SHP77 (cell line): ENCODE data around the gene FHIT.
A peak's percentile ranks its signal among the peaks of the same experiment; 100 is the strongest.
"Not testable (repeated sequence)": the region's sequence is repeated elsewhere in the genome, so short reads cannot be mapped to it uniquely, and the experiment has no call there.

Experiments used
- DNase-seq, 2 experiments: peaks; one replicate each; lab custom pipeline; 2025; lab: John Stamatoyannopoulos, UW

FHIT gene

DNA sequence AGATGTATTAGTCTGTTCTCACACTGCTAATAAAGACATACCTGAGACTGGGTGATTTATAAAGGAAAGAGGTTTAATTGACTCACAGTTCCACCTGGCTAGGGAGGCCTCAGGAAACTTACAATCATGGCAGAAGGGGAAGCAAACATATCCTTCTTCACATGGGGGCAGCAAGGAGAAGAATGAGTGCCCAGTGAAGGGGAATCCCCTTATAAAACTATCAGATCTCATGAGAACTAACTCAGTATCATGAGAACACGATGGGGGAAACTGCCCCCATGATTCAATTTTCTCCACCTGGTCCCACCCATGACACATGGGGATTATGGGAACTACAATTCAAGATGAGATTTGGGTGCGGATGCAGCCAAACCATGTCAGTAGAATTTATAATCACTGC is 1316.7 kb downstream of the FHIT start:
- not testable (repeated sequence) for DNase-seq

DNA sequence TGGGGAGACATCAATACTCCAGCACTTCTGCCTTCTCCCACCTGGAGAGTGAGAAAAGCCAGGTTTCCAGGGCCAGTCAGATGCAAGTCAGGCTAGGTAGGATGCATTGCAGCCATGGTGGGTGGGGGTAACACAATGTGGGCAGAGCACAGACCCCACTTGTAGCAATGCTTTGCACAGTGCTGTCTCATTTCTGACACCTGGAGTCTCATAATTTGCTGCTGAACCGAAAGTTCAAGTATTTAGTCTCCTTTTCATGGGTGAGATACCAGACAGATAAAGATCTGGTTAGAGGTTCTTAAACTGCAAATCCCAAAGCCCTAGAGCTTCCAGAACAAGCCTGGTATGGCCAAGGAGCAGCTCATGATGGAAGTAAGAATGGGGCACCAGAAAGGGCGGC is 1321.1 kb downstream of the FHIT start:
- DNase-seq, result no peak

DNA sequence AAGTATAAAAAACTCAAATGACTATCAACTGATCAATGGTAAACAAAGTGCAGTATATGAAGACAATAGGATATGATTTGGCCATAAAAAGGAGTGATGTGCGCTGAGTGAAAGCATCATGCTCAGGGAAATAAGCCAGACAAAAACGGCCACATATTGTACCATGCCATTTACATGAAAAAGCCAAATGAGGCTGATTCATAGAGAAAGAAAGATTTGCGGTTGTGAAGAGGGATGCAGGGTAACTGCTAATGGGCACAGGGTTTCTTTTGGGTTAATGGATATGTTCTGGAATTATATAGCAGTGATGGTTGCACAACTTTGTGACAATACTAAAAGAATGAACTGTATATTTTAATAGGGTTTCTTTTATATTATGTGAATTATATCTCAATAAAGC is 1324.2 kb downstream of the FHIT start:
- no peak for DNase-seq

DNA sequence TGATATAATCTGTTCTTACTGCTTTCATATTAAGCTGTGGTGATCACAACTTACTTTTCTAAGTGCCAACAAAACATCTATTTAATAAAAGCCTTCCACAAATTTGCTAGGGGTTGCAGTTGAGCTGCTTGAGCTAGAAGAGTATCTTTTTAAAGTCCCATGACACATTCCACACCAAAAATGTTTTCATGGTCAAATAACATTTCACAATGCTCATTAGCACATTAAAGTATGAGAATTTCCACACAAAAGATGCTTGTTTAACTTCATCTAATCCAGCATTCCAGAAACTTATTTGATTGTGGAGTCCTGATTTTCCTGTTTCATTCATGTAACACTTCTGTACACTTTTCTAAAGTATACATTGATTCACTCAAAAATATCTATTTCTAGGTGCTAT is 1325.3 kb downstream of the FHIT start:
- DNase-seq, result no peak

DNA sequence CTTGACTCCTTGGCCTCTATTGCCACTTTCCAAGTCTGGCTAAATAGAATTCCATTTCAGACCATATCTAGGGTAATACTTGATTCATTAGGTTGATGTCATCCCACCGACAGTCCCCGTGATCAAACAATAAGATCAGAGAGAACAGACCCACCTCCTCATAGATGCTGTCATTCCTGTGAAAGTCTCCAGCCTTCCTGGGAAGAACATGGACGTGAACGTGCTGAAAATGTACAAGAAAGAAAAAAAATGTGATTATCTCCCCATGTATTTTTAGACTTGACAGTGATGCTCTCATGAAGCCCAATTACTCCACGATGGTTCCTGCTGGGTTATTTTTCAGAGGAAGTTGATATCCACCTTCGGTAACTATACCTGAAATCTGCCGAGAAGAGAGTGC is 1329.1 kb downstream of the FHIT start:
- DNase-seq, result no peak

DNA sequence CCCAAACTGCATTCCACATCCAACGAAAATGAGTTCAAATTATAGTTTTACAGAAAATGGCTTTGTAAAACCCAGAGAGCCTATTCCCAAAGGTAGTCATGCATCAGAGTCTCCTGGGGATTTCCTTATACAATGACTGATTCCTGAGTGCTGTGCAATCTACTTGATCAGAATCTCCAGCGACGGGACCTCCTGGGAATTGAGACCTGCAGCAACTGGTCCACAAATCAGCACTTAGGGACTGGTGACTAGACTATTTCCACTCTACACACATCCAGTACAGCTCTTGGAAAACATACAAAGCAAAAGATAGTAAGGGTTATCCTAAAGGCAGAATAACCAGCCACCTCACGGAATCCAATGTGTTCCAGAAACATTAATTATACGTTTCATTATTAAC is 1330.4 kb downstream of the FHIT start:
- no peak for DNase-seq

DNA sequence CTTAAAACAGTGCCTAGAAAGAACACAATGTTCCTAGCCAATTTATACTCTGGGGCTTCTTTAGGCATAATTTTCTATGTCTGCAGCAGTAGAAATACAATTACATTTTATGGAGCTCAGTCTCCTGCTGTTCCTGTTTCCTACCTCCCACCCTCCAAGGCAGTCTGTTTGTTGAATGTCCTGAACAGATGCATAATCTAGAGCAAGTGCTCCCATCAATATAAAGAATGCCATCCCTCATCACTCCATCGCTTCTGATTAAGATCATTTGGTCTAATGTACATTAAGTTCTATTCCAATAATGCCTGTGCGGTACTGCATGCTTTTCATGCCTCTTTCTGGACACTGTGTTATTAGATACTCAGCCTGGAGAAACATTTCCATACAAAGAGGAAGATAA is 1331.7 kb downstream of the FHIT start:
- no peak for DNase-seq

DNA sequence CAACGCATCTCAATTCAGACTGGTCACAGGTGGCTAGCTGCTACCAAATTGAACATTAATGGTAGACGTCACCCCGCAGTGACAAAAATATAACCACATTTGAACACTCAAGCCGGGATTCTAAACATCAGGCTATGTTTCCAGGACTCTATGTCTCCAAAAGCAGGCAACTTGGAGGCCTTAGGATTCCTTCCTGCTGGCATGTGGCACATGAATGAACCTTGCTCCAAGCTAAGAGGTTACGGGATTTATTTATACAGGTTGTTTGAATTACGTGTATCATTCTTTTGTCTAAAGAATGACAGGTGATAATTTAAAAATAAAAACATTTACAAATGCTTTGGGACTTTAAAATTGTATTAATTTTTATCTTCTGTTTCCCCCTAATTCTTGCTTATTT is 1337.0 kb downstream of the FHIT start:
- DNase-seq, result no peak

DNA sequence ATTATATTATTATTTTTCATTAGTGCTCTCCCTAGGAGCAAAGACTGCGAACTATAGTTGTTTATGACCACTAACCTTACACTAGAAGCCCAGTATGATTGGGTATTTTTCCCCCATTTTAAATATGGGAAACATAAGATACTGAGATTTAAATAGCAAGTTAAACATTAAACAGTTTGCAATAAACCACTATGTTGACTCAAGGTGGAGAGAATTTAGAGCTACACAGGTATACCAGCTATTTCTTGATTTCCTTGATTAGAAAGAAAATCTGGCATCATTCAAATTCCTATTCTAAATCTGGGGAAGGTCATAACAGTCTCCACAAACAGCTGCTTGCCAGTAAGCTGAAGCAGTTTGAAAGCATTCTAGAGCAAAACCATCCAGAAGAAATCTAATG is 1337.6 kb downstream of the FHIT start:
- no peak for DNase-seq

DNA sequence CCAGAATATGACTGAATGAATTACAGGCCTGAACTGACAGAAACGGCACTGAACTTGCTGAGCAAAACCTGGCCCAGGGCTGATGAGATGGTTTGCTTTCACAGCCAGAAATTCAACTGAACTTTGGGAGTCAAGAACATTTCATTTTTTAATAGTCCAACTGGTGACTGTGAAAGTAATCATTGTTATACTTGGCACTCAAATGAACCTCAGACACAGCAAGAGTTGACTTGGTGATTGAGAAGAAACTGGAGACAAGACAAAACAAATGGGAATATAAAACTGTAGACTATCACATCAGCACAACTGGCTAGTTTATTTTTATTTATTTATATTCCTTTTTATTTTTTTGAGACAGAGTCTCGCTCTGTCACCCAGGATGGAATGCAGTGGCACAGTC is 1342.6 kb downstream of the FHIT start:
- no peak for DNase-seq

DNA sequence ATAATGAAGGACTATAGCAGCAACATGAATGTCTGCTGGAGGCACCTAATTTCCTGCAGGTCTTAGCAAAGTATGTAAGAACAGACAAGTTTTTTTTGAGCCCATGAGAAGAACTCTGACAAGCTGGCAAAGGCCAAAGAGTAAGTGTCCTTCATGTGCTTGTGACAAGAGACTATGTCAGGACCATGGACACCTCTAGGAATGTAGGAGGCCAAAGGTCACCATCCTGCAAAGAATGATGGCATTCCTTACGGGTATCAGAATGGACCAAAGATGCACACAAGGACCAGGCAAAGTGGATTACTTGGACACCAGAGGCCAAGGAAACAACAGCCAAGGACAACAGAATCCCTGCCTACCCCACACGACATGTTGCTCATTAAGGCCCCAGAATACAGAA is 1343.0 kb downstream of the FHIT start:
- DNase-seq, result no peak

DNA sequence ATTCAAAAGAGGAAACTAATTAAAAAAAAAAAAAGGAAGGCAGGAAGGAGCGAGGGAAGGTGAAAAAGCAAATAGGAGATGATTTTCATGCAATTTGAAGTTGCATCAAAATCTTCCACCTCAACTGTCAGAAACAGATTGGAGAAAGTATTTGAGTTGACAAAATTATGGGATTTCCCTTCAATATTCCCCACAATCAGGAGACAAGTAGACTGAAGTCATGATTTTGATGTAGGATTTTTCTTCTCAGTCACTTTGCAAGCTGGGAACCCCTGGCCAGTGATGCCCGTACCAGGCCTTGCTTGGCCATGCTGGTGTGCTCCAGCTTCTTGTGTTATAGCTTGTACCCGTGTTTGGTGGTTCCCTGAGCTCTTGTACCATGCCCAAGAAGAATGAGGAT is 1347.0 kb downstream of the FHIT start:
- no peak for DNase-seq

DNA sequence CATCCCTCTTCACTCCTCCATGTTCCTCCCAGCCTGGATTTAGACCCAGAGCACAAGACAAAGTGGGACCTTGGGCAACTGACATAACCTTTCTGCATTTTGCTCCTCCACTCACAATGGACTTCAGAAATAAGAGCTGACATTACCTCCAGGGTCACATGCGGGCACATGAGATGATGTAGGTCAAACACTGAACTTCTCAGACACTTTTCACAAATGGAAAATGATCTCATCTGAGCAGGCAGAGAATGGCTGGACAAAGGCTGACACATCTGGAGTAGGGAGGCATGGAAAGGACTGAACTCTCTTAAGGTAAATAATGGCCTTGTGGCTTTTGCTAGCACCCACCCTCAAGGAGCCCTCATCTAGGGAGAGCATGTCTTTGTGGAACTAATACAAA is 1352.2 kb downstream of the FHIT start:
- DNase-seq, result no peak

DNA sequence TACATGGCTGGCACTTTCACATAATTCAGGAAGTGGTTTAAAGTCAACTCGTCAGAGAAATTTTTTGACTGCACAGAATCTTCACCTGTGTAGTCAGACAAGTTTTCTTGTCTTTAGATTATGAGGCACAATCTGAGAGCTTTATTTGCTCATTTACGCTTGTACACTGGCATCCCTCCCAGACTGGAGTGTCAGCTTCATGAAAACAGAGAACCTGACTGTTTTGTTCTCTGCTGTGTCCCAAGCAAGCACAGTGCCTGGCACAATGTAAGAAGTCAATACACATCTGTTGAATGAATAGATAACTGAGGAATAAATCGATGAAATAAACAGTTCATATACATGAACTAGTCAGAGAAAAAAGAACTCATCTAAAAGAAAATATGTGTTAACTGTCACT is 1355.3 kb downstream of the FHIT start:
- DNase-seq, result no peak

DNA sequence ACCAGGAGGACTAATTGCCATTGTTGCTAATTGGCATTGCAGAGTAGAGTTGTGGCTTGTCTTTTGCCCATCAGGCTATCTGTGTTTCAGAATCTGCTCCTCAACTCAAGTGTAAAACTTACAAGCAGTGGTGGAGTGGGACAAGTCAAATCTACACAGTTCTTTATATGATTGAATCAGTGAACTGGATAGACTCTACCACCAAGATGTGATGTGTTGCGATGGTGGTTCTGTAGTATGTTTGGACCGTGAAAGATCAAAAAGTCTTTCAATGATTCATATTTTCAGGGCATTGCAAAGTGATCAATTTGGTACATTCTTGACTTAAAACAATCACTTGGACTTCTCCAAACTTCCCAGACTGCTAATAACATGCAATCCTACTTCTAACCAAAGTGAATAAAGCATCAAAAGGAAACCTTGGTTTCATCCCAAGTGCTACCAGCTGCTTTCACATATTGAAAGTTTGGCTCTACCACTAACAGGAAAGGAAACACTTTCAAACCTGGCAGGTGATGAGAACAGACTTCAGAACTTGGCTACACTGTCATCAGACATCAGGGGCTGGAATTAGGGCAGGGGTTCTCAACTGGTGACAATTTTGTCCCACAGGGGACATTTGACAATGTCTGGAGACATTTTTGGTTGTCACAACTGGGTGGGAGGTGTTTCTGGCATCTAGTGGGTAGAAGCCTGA is 1356.7 kb downstream of the FHIT start:
- DNase-seq, result no peak

DNA sequence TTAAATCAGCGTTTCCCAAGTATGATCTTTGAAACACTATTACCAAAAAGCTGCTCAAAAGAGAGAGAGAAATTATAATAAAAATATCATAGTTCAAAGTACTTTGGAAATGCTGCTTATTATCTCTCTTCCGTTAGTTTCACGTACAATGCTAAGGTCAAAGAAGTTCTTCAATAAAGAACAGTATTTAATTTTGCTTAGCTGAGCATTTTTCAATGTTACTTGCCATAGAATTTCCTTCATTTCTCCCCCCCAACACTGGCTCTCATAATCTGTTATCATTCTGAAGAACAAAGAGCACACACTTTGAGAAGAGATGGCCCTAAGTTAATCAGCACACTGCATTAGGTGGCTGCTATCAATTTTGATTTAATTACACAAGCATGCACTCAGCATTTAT is 1360.6 kb downstream of the FHIT start:
- no peak for DNase-seq

DNA sequence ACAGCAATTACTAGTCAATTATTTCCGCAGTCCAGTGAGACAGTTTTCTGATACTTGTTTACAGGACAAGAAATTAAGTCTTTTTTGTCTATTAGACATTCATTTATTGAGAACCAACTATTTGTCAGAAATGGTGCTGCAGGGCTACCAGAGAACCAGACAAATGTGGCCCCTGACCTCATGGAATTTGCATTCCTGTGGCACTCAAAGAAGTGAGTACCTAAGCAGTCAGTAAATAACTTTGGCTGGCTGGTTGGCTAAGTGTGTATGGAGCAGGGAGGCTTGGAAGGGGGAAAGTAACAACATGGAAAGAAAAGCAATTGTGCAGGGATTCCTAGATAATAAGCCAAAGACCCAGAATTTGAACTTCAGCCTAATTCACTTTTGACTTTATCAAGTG is 1364.5 kb downstream of the FHIT start:
- DNase-seq, result no peak

DNA sequence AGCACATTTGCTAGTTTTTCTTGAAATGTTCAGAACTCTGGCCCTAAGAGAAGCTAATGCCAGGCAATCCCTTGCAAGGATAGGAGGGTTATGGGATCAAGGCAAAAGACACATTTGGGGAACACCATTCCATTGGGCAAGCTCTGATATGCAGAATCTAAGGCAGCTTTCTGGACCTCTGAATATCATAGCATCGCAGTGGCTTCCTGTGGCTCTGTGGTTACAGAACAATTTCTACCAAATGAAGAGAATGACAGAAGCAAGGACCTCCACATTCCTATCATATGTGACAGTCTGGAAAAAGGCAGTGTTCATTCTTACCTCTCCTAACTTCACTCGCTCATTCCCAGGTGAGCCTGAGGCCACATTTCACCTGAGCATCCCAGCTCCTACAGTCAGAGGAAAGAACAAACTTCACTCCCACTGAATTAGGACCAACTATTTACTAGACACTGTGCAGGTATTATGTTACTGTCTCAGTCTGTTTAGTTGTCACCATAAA is 1365.3 kb downstream of the FHIT start:
- no peak for DNase-seq

DNA sequence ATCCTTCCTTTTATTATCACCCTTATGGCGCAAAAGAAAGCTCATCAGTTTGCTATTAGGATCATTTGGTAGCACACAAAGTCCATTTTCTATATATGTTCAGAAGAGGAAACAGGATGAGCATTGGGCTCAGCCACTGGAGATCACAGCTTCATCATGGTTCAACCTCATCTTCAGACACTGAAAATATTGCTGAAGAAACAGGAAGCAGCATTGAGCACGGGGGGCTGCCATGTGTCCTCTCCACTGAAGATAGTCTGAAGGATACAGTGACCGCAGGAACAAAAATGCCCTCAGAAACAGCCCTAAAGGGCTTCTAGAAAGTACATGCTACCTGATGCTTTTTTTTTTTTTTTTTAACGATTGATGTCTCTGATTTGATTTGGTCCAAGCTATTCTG is 1366.2 kb downstream of the FHIT start:
- DNase-seq, result no peak

DNA sequence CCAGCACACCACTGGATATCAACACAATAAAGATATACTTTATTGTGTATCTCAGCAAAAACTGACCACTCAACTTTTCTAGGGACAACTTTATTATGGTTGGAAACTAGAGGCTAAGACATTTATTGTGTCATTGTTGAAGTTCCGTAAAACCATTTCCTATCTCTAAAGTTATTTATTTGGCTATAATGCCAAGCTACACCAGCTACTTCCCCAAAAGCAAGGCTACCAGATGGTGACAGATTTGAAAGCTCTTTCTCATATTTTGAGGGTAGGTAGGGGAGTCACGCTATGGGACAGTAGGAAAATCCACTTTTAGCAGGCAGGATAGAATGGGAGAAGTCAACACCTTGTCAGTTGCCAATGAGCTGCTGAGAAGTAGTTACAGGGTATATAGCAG is 1366.8 kb downstream of the FHIT start:
- no peak for DNase-seq

DNA sequence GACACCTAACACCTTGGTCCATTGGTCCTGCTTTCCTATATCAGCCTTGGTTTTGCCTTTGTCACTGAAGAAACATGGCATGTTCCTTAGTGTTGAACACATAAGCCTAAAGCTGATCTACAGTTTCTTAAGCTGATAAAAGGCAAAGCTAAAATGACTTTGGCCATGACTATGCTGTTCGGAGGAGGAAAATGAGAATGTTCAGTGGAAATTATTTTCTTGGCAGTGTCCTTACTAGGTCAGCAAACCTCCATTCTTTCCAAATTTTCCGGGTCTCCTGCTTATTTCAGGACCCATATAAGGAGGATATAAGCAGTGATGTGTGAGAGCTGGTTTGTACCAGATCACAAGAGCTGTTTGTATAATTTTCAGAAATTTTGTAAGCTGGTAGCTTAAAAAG is 1368.5 kb downstream of the FHIT start:
- DNase-seq, result no peak

DNA sequence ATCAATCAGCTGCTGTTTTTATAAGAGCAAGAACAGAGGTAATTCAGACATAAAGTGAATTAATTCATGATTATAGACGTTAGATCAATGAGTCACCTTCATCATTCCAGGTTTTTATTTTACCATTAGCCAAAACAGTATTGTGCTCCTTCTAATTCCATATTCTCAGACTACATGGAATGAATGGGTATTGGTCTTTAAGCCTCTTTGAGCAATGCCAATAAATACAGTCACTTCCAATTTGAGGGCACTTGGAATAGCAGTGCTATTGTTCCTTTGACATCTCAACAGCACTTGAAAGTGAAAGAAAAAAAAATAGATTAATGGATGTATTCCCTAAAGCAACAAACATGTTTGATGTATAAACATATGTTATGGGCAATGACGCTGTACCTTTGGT is 1370.5 kb downstream of the FHIT start:
- DNase-seq, result peak in 1 of 2 experiments; percentile 6

DNA sequence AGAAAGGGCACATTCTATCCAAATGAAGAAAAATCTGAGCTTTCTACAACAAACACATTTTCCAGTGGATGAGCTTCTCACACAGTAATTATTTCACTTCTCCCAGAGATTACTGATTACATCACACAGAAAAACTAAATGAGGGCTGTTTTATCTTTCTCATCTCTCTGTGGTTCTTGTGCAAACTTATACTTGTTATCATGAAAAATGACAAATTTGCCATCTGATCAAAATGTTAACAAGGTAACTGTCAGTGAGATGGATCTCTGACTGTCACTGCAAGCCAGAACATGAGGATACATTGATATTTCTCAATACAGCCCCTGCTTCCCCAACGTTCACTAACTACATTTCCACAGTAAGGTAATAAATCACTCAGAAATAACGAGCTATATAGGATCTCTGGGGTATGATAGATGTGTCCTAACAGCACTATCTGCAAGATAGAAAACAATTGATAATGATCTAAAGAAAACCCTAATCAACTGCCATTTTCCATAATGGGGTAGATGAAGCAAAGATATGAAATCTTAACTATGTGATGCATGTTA is 1372.1 kb downstream of the FHIT start:
- DNase-seq, result no peak

DNA sequence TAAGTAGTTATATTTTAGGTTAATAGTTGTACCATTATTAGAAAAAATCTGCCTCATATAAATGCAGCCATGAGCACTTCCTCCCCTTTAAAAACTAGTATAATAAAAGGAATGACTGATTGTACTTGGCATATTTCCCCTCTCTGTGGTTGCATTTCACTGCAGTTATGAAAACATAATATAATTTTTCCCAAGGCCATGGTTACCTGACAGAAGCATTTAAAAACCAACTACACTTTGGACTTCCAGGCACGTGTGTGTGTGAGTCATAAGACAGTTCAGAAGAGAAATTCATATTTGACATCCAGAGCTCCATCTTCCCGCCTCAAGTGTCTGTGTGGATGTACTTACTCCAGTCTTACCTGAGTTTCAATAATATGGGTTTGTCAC is 1373.2 kb downstream of the FHIT start:
- DNase-seq, result no peak
